Adrenal gland (tissue), 12 donors: ENCODE results near the gene ZCCHC7. TPM values are rescaled to one million over a fixed set of nuclear protein-coding genes. Genes with fewer than 3 reads are reported as not detected.
A peak's percentile ranks its signal among the peaks of the same experiment; 100 is the strongest.

Experiments
- DNase-seq, 7 donors: peaks; one replicate each; pipeline ENCODE4 v3.0.0-alpha.2; 2019 to 2020
- H3K27ac ChIP-seq, 5 donors: fragments of 200-600 bp; sonication (generic) in 4 of 5; 1 replicate in 3 of 5; 2 replicates in 2 of 5; pipeline versions ENCODE4 v1.5.1 to v1.8.0; 2016 to 2020; ENCODE audit warnings: mild to moderate bottlenecking in 1 of 5
- H3K27me3 ChIP-seq: fragments of 200-600 bp; 2 replicates; pipeline ENCODE4 v1.8.0; 2021
- H3K36me3 ChIP-seq, 2 donors: fragments of 200-600 bp; replicated peaks in 1 of 2; 1 replicate in 1 of 2; 2 replicates in 1 of 2; pipeline versions ENCODE4 v1.5.1 to v1.8.0; 2018 to 2022
- H3K4me1 ChIP-seq, 2 donors: fragments of 200-600 bp; replicated peaks in 1 of 2; 1 replicate in 1 of 2; 2 replicates in 1 of 2; pipeline versions ENCODE4 v1.5.1 to v1.8.0; 2018 to 2021
- H3K4me3 ChIP-seq, 4 donors: fragments of 200-600 bp; sonication (generic) in 3 of 4; one replicate each; pipeline ENCODE4 v1.5.1; 2016 to 2018
- H3K9me3 ChIP-seq, 3 donors: fragments of 200-600 bp; sonication (generic) in 1 of 3; replicated peaks in 1 of 3; 1 replicate in 2 of 3; 2 replicates in 1 of 3; pipeline versions ENCODE4 v1.5.1 to v1.8.0; 2016 to 2021
- CTCF ChIP-seq, 6 experiments: fragments of 450-650 bp in 4 of 6; fragments of 200-600 bp in 2 of 6; sonication (generic) in 1 of 6; IDR thresholded peaks; 1 replicate in 5 of 6; 2 replicates in 1 of 6; pipeline versions ENCODE4 v1.5.1 to v1.8.0; 2016 to 2021; ENCODE audit warnings: antibody characterized with exemption in 6 of 6, mild to moderate bottlenecking in 2 of 6, moderate library complexity in 1 of 6
- POLR2A ChIP-seq, 2 donors: fragments of 450-650 bp; IDR thresholded peaks; one replicate each; pipeline ENCODE4 v1.6.1; 2017; ENCODE audit warnings: antibody characterized with exemption in 2 of 2, mild to moderate bottlenecking in 2 of 2, moderate library complexity in 1 of 2
- WGBS, 4 donors: extraction: QIAGEN DNeasy Blood & Tissue Kit in 2 of 4; methylation state at CpG; one replicate each; pipeline versions ENCODE4 v1.1.5 to v1.1.7; 2013 to 2017; 5-methylcytosine and 5-hydroxymethylcytosine counted together
- intact Hi-C, 2 donors: fragments of 100-400 bp; cut with DNase I; formaldehyde crosslinking; loops; one replicate each; pipeline versions ENCODE4 v1.14.1 to v1.15.0; 2022 to 2023
- polyA plus RNA-seq, 3 donors: library from polyadenylated mRNA; stranded (reverse); fragments of 200-250 nt in 2 of 3; fragments of 350-450 nt in 1 of 3; fragmentation: Illumina TruSeq in 1 of 3; extraction: RNeasy Lipid Tissue Mini Kit (QIAGEN cat#74804) in 1 of 3; gene quantifications; one replicate each; pipeline ENCODE4 v1.2.3, GENCODE V29; 2013 to 2014
- small RNA-seq, 2 donors: library from RNA; depleted of rRNA; stranded (forward); fragments of <200 nt; gene quantifications; one replicate each; pipeline ENCODE3, GENCODE V24; 2016
- total RNA-seq, 9 donors: library from RNA; depleted of rRNA in 4 of 9; stranded (reverse); fragments of >200 nt in 4 of 9; fragments of 120-200 nt in 1 of 9; fragmentation: NEBNext Ultra II Directional in 1 of 9; extraction: Animal tissue kit (Norgen Biotek cat#: 25700) in 1 of 9; gene quantifications; one replicate each; pipeline versions ENCODE4 v1.1.0 to v1.2.4, GENCODE V29; 2013 to 2023
- donor health status: healthy with polysubstance abuse.
- donor health status: Bipolar disorder and iron deficiency.
- donor health status: DM: yes; HTN: yes; CAD: no.
- donor health status: DM: no; HTN: no; CAD: no.
- donor health status: DM: no; HTN: no; CAD: no.
- donor health status: DM: yes; HTN: yes; CAD: no.

ZCCHC7 gene
- total and polyA plus RNA-seq, 12 donors: 6.0 to 21.3 (median 18.8) TPM

GRCh38 chr9:37405350-37405749, 285.0 kb downstream of the ZCCHC7 start:
- H3K4me1 ChIP-seq: peaks cover 14 to 18% of the 10 kb centered on the region in 2 donors
- peak overlapping the region in 4 of 5 donors; percentile 32 to 68 (median 42) for H3K27ac ChIP-seq
- no peaks in the 10 kb centered on the region for H3K9me3 ChIP-seq
- intact Hi-C loops: no loop called here
- H3K4me3 ChIP-seq: no peak overlapping the region
- DNase-seq: no peak
- no peaks in the 10 kb centered on the region for H3K36me3 ChIP-seq
- no peaks in the 10 kb centered on the region for H3K27me3 ChIP-seq
- TF ChIP-seq CTCF (IDR thresholded peaks at IDR 0.05) (no peak), POLR2A (IDR thresholded peaks at IDR 0.05) (no peak)
- 27 to 44% (median 34%) methylated on average over 3 of the region's 3 CpGs for WGBS, 4 donors

GRCh38 chr9:37405764-37406380, 285.5 kb downstream of the ZCCHC7 start:
- Histone ChIP-seq H3K27ac (peak overlapping the region in 4 of 5 donors; percentile 30 to 68 (median 38)), H3K9me3 (no peaks in the 10 kb centered on the region), H3K36me3 (no peaks in the 10 kb centered on the region), H3K4me3 (no peak overlapping the region), H3K27me3 (no peaks in the 10 kb centered on the region), H3K4me1 (peaks cover 14 to 18% of the 10 kb centered on the region in 2 donors)
- intact Hi-C loops: no loop called here
- WGBS, 4 donors: 52 to 72% (median 67%) methylated on average over 10 of the region's 10 CpGs
- DNase-seq: no peak
- TF ChIP-seq CTCF (IDR thresholded peaks at IDR 0.05): no peak
- TF ChIP-seq POLR2A (IDR thresholded peaks at IDR 0.05): no peak

GRCh38 chr9:37406603-37407401, 286.4 kb downstream of the ZCCHC7 start:
- Histone ChIP-seq H3K36me3 (no peaks in the 10 kb centered on the region), H3K4me3 (no peak overlapping the region), H3K4me1 (peaks cover 17 to 18% of the 10 kb centered on the region in 2 donors), H3K27me3 (no peaks in the 10 kb centered on the region), H3K9me3 (no peaks in the 10 kb centered on the region), H3K27ac (no peak overlapping the region)
- no peak for DNase-seq
- WGBS, 4 donors: 95% methylated on average over 11 of the region's 11 CpGs
- no peak for TF ChIP-seq CTCF (IDR thresholded peaks at IDR 0.05)
- TF ChIP-seq POLR2A (IDR thresholded peaks at IDR 0.05): no peak
- intact Hi-C loops: no loop called here

GRCh38 chr9:37407468-37407867, 287.1 kb downstream of the ZCCHC7 start:
- Histone ChIP-seq H3K27me3 (no peaks in the 10 kb centered on the region), H3K27ac (no peak overlapping the region), H3K4me1 (peaks cover 18% of the 10 kb centered on the region in 2 donors), H3K4me3 (no peak overlapping the region), H3K36me3 (no peaks in the 10 kb centered on the region), H3K9me3 (no peaks in the 10 kb centered on the region)
- 64 to 76% (median 74%) methylated on average over 2 of the region's 2 CpGs for WGBS, 4 donors
- no peak for TF ChIP-seq CTCF (IDR thresholded peaks at IDR 0.05)
- TF ChIP-seq POLR2A (IDR thresholded peaks at IDR 0.05): no peak
- no peak for DNase-seq
- intact Hi-C loops: no loop called here

Small RNA genes lying within 50 kb of the gene (small RNA-seq; reads per million reads assigned to genes)
- gene AL512604.1 (0 reads per million in 2 donors), gene RF00019 (0 reads per million in 2 donors), gene RNU6-677P (0 reads per million in 2 donors)

Other genes starting within 250 kb of the ZCCHC7 start
- under 1 TPM in 4 of 9 donors, not detected in 5; 0.06 to 0.22 (median 0.15) TPM for gene PAX5, start 86.3 kb upstream of the ZCCHC7 start, total RNA-seq
- gene PAX5, start 86.3 kb upstream of the ZCCHC7 start, polyA plus RNA-seq: under 1 TPM in 2 of 3 donors, not detected in 1; under 0.01 to 0.07 TPM